HepG2 (cell line): ENCODE results near the gene APBB1. TPM values are rescaled to one million over a fixed set of nuclear protein-coding genes. Genes with fewer than 3 reads are reported as not detected.
A peak's percentile ranks its signal among the peaks of the same experiment; 100 is the strongest.

ENCODE experiments used
- ATAD3A ChIP-seq: sonication (generic); formaldehyde crosslinking; IDR thresholded peaks from 2 replicates; pipeline ENCODE4 v1.4.0; 2020; ENCODE audit warnings: missing genetic modification reagents
- ATF7 ChIP-seq, 2 experiments: fragments of 450-650 bp in 1 of 2; sonication (generic) in 1 of 2; formaldehyde crosslinking in 1 of 2; IDR thresholded peaks; 2 replicates each; pipeline versions ENCODE4 v1.4.0 to v1.6.1; 2016 to 2020; ENCODE audit warnings: antibody characterized with exemption in 1 of 2, mild to moderate bottlenecking in 1 of 2, missing genetic modification reagents in 1 of 2
- ETV6 ChIP-seq: sonication (generic); formaldehyde crosslinking; conservative IDR thresholded peaks from 2 replicates; pipeline ENCODE4 v1.4.0; 2020; ENCODE audit warnings: missing genetic modification reagents
- GLMP ChIP-seq: sonication (generic); formaldehyde crosslinking; IDR thresholded peaks from 2 replicates; pipeline ENCODE4 v1.9.0; 2021; ENCODE audit warnings: missing genetic modification reagents, mild to moderate bottlenecking, borderline replicate concordance
- HNF4A ChIP-seq: sonication (generic); formaldehyde crosslinking; IDR thresholded peaks from 2 replicates; pipeline ENCODE4 v1.4.0; 2020; ENCODE audit warnings: missing genetic modification reagents
- IKZF4 ChIP-seq: sonication (generic); formaldehyde crosslinking; IDR thresholded peaks from 2 replicates; pipeline ENCODE4 v1.5.1; 2020; ENCODE audit warnings: borderline replicate concordance, mild to moderate bottlenecking, low read depth, missing genetic modification reagents; ENCODE audit errors: not compliant biosample characterization
- JUNB ChIP-seq: sonication (generic); formaldehyde crosslinking; IDR thresholded peaks from 2 replicates; pipeline ENCODE4 v1.8.0; 2022; ENCODE audit warnings: missing genetic modification reagents, mild to moderate bottlenecking, borderline replicate concordance
- KLF16 ChIP-seq, 2 experiments: sonication (generic) in 1 of 2; formaldehyde crosslinking in 1 of 2; IDR thresholded peaks; 2 replicates each; pipeline versions ENCODE4 v1.6.1 to v1.8.0; 2016 to 2023; ENCODE audit warnings: missing genetic modification reagents in 2 of 2, missing compliant biosample characterization in 1 of 2
- MED13 ChIP-seq: sonication (generic); formaldehyde crosslinking; IDR thresholded peaks from 2 replicates; pipeline ENCODE4 v1.5.0; 2020; ENCODE audit warnings: missing genetic modification reagents
- MIER3 ChIP-seq: IDR thresholded peaks from 2 replicates; pipeline ENCODE4 v1.6.1; 2016; ENCODE audit warnings: missing compliant biosample characterization, borderline replicate concordance
- MTA1 ChIP-seq: sonication (generic); formaldehyde crosslinking; IDR thresholded peaks from 2 replicates; pipeline ENCODE4 v1.4.0; 2020; ENCODE audit warnings: missing genetic modification reagents, mild to moderate bottlenecking, borderline replicate concordance
- NBN ChIP-seq: fragments of 450-650 bp; conservative IDR thresholded peaks from 2 replicates; pipeline ENCODE4 v1.6.1; 2017
- NFYB ChIP-seq: sonication (generic); formaldehyde crosslinking; IDR thresholded peaks from 2 replicates; pipeline ENCODE4 v1.4.0; 2020; ENCODE audit warnings: missing genetic modification reagents
- PCBP1 ChIP-seq: fragments of 200-400 bp; formaldehyde crosslinking; IDR thresholded peaks from 2 replicates; pipeline ENCODE4 v1.6.1; 2017; ENCODE audit warnings: mild to moderate bottlenecking, low read depth, low read length, borderline replicate concordance
- POLR2AphosphoS5 ChIP-seq: IDR thresholded peaks from 2 replicates; pipeline ENCODE4 v1.6.1; 2012; ENCODE audit warnings: low read depth, low read length
- RBM39 ChIP-seq: fragments of 200-400 bp; formaldehyde crosslinking; IDR thresholded peaks from one replicate; pipeline ENCODE4 v1.6.1; 2018; ENCODE audit warnings: antibody characterized with exemption, mild to moderate bottlenecking, low read depth, low read length; ENCODE audit not compliant: poor library complexity, severe bottlenecking
- SALL1 ChIP-seq: sonication (generic); formaldehyde crosslinking; IDR thresholded peaks from 2 replicates; pipeline ENCODE4 v1.8.0; 2022; ENCODE audit warnings: mild to moderate bottlenecking, missing genetic modification reagents
- SRSF4 ChIP-seq: fragments of 200-400 bp; formaldehyde crosslinking; IDR thresholded peaks from one replicate; pipeline ENCODE4 v1.6.1; 2018; ENCODE audit warnings: mild to moderate bottlenecking, low read depth, low read length, moderate library complexity; ENCODE audit not compliant: poor library complexity, severe bottlenecking
- STAT5B ChIP-seq: sonication (generic); formaldehyde crosslinking; IDR thresholded peaks from 2 replicates; pipeline ENCODE4 v1.4.0; 2020; ENCODE audit warnings: missing genetic modification reagents
- TSC22D2 ChIP-seq: sonication (generic); formaldehyde crosslinking; IDR thresholded peaks from 2 replicates; pipeline ENCODE4 v1.5.1; 2020; ENCODE audit warnings: missing genetic modification reagents, mild to moderate bottlenecking, borderline replicate concordance
- ZBTB39 ChIP-seq: sonication (generic); formaldehyde crosslinking; IDR thresholded peaks from 2 replicates; pipeline ENCODE4 v1.5.0; 2020; ENCODE audit warnings: missing genetic modification reagents
- ZBTB7A ChIP-seq: sonication (generic); formaldehyde crosslinking; IDR thresholded peaks from 2 replicates; pipeline ENCODE4 v1.8.0; 2022; ENCODE audit warnings: mild to moderate bottlenecking, missing genetic modification reagents
- ZFAT ChIP-seq: sonication (generic); formaldehyde crosslinking; conservative IDR thresholded peaks from 2 replicates; pipeline ENCODE4 v1.8.1; 2023; ENCODE audit warnings: missing genetic modification reagents, inconsistent platforms
- ZNF234 ChIP-seq: sonication (generic); formaldehyde crosslinking; conservative IDR thresholded peaks from 2 replicates; pipeline ENCODE4 v1.5.1; 2020; ENCODE audit warnings: mild to moderate bottlenecking, missing genetic modification reagents
- ZNF3 ChIP-seq: IDR thresholded peaks from 2 replicates; pipeline ENCODE4 v1.7.0; 2017; ENCODE audit warnings: inconsistent platforms
- ZNF510 ChIP-seq: sonication (generic); formaldehyde crosslinking; IDR thresholded peaks from 2 replicates; pipeline ENCODE4 v1.4.0; 2020; ENCODE audit warnings: low read depth, mild to moderate bottlenecking, missing genetic modification reagents
- ZNF530 ChIP-seq: sonication (generic); formaldehyde crosslinking; IDR thresholded peaks from 2 replicates; pipeline ENCODE4 v1.5.0; 2020; ENCODE audit warnings: low read depth, mild to moderate bottlenecking, missing genetic modification reagents
- ZNF569 ChIP-seq: sonication (generic); formaldehyde crosslinking; IDR thresholded peaks from 2 replicates; pipeline ENCODE4 v1.5.0; 2020; ENCODE audit warnings: mild to moderate bottlenecking, missing genetic modification reagents, moderate library complexity, borderline replicate concordance
- polyA plus RNA-seq, 8 experiments: library from polyadenylated mRNA; depleted of rRNA in 3 of 8; stranded (reverse) in 7 of 8; unstranded in 1 of 8; fragments of >200 nt; fragmentation: Illumina TruSeq in 4 of 8; extraction: Trizol in 4 of 8; gene quantifications; 2 replicates each; pipeline versions ENCODE4 v1.2.1 to v1.2.3, GENCODE V29; 2011 to 2016; ENCODE audit warnings: low read depth in 4 of 8, missing spikeins in 1 of 8, mixed read lengths in 1 of 8; ENCODE audit not compliant: insufficient read depth in 1 of 8
- total RNA-seq, 5 experiments: library from RNA; depleted of rRNA; stranded (reverse); fragments of >200 nt; fragmentation: Illumina TruSeq; extraction: Trizol; gene quantifications; 2 replicates each; pipeline ENCODE4 v1.2.3, GENCODE V29; 2016; ENCODE audit warnings: low read depth in 1 of 5

APBB1 gene
- total and polyA plus RNA-seq, 2 of the 13 experiments (the other 11 are each of a cell fraction or from before 2014, with no cell fraction given) = 1.7 to 3.5 TPM

- TF ChIP-seq SRSF4 (no peak), ZNF530 (CRISPR knock-in tag) (no peak), ATF7 (IDR thresholded peaks at IDR 0.05) (no peak), ATF7 (CRISPR knock-in tag; IDR thresholded peaks at IDR 0.05) (no peak), MIER3 (CRISPR knock-in tag) (0 out of 2 replicates have a peak, but pooled peaks have one; percentile 7), HNF4A (0 out of 2 replicates have a peak, but pooled peaks have one; percentile 19), ZFAT (CRISPR knock-in tag) (no peak), MTA1 (CRISPR knock-in tag) (no peak; the same call in 1 of the 2 replicates), TSC22D2 (no peak), ZBTB7A (CRISPR knock-in tag) (no peak; the same call in 1 of the 2 replicates), NFYB (CRISPR knock-in tag) (no peak), ETV6 (CRISPR knock-in tag) (no peak), ZNF569 (CRISPR knock-in tag) (no peak), GLMP (CRISPR knock-in tag) (no peak), KLF16 (CRISPR knock-in tag; IDR thresholded peaks at IDR 0.05) (peak in 1 of 2 experiments; percentile 73; a peak in 2 of 4 replicates), NBN (no peak), ATAD3A (CRISPR knock-in tag) (no peak), POLR2AphosphoS5 (0 out of 2 replicates have a peak, but pooled peaks have one; percentile 26), IKZF4 (CRISPR knock-in tag) (no peak), ZNF234 (no peak), STAT5B (CRISPR knock-in tag) (no peak), SALL1 (CRISPR knock-in tag) (peak; percentile 50; the same call in 1 of the 2 replicates), JUNB (CRISPR knock-in tag) (no peak), ZBTB39 (no peak), RBM39 (no peak), PCBP1 (no peak), ZNF3 (CRISPR knock-in tag) (no peak), MED13 (CRISPR knock-in tag) (no peak), ZNF510 (CRISPR knock-in tag) (0 out of 2 replicates have a peak, but pooled peaks have one; percentile 47)
Measured at GRCh38 chr11:6389905-6390717, 28.8 kb downstream of the APBB1 start, which contains the start of gene SMPD1 (continued).
